GM21381 (cell line): Measurements from ENCODE around the gene LKAAEAR1.

Experiments used
- ATAC-seq: cut with Tn5 transposase; IDR thresholded peaks from one replicate; pipeline ENCODE4 v1.9.1; 2021; ENCODE audit warnings: mild to moderate bottlenecking, moderate library complexity; ENCODE audit not compliant: unreplicated experiment

The LKAAEAR1 gene

DNA sequence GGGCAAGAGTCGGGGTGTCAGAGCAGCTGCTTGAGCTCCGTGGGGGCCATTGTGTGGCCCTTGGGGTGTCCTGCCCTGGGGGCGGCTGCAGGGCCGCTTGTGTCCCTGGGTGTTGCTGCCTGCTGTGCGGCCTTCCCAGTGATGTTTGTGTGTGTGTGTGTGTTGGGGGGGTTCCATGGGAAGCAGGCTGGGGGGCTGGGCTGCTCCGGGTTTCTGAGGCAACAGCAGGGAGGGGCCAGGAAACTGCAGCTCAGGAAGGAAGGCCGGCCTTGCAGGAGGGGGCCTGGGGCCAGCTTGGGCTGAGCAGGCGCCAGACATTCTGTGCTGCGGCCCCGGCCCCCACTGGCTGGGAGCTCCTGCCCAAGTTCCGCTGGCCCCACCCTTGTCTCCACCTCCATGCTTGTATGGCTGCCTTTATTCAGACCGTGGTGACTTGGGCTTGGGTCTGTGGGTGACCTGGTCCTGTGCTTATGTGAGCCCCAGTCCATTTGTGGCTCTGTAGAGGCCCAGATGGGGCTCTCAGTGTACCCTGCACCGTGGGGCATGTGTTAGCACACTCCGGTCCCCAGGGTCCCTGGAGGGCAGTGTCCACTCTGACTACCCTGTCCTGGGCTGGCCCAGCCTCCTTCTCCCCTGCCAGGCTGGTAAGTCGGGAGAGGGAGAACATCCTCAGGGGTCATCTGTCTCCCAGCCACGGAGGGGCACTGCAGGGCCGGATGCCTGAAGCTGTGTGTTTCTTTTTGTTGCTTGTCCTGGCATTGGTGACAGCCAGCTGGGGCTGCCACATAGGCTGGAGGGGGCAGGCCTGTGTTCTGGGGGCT is 30.1 kb downstream of the LKAAEAR1 start:
- no peak for ATAC-seq

- no peak for ATAC-seq
Observed at GRCh38 chr20:64052987-64053840, 31.0 kb downstream of the LKAAEAR1 start.

DNA sequence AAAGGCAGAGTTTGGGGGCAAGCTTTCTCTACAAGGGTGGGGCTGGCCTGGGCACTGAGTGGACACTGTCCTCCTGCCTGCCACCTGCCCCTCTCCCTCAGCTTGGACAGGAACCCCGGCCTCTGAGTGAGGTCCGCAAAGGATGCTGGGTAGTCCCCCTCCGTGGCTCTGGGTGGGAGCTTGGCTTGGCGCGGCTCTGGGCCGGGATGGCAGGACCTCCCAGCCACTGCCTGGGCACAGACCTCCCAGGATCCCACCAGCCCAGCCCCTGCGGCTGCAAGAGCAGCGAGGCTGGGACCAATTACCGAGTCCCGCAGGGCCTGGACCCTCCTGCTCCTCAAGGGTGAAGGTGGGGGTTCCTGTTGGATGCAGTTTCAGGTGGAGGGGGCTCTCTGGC is 31.9 kb downstream of the LKAAEAR1 start:
- no peak for ATAC-seq

DNA sequence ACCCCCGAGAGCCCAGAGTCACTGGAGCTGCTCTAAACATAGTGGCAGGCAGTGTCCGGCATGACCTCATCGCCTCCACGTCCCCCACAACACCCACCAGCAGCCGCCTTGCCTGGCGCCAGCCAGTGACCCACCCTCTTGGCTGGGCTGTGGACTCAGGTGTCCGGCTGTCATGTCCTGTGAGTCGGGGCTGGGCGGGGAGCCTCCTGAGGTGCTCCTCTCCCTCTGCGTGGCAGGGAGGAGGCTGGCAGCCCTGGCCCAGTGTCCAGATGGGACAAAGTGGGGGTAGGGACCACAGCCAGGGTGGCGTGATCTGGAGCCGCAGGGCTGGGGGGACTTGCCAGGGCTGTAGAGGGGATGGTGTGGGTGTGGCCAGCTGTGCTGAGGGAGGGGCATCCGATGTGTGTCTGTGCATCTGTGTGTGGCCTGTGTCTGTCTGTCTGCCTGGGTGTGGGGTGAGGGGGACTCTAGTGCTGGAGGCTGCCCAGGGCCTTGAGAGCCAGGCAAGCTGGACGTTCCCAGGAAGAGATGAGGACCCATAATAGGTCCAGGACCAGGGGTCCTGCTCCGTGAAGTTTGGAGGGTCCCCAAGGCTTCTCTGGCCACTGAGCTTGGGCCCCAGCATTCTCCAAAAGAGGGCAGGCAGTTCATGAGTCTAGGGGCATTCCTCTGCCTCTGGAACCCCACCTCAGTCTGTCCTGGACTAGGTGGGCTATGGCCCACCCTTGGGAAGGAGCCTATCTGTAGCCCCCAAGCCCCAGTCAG is 32.5 kb downstream of the LKAAEAR1 start:
- no peak for ATAC-seq

DNA sequence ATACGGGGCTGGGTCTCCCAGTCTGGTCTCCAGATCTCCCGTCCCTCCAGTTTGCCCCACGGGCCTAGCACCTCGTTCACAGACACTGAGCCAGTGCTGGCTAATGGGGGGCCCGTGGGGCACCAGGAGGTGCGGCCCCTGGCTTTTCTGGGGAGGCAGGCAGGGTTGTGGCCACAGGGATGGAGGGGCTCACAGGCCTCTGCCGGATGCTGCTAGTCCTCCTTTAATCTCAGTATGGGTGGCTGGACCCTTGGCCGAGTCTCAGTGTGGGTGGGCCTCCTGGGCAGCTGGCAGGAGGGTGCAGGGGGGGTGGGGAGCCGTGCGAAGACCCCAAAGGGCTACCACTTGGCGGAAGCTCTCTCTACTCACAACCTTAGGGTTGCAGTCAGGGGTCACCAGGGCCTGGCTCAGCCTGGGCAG is 33.2 kb downstream of the LKAAEAR1 start:
- no peak for ATAC-seq

GRCh38 chr20:64050261-64051032 is 33.8 kb downstream of the LKAAEAR1 start:
- no peak for ATAC-seq

DNA sequence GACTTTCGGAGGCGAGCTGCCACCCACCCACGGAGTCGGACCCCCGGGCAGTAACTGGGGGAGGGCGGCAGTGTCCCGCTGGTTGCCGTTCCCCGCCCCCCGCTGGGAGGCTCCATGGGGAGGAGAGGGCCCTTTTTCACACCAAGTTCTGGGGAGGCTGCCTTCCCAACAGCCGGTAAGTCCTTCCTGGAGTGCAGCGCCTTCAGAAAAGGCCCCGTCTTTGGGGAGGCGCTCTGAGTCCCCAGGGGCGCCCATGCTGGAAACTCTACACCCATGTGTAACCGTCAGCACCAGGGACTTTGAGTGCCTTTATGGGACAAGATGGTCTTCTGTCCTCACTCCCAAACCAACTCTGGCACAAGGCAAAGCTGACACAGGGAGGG is 34.3 kb downstream of the LKAAEAR1 start:
- no peak for ATAC-seq

DNA sequence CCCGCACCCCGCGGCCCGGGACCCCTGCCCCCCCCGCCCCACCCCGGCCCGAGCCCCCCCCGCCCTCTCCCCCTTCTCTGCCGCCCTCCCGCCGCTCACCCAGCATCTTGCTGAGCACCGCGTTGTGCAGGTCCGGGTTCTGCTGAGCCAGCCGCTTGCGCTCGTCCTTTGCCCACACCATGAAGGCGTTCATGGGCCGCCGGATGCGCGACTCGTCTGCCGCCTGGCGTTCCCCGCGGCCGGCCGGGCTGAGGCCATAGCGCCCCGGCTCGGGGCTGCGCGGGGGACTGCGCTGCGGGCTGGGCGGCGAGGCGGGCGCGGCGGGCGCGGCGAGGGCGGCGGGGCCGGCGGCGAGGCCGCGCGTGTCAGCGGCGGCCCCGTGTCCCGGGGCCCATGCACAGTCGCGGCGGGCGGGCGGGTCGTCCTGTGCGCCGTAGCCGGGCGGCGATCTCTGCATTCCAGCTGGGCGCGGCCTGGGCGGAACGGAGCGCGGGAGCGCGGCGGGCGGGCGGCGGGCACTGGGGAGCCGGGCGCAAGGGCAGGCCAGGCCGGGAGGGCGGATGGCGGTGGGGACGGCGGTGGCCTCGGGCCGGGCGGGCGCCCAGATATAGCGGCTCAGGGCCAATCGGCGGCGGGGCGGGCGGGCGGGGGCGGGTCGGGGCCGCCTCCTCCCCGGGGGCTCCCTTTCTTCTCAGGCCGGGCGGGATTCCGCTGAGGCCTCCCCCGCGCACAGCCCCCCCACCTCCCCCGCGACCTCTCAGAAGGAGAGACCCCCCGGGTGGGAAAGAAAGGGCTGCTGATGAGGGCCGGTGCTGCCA is 34.9 kb downstream of the LKAAEAR1 start, which contains the start of gene SOX18:
SOX18 (minus strand) TSS at position 580 of the 818 bp plus-strand sequence; CDS start at position 457, 123 bp downstream.
- ATAC-seq, result no peak

DNA sequence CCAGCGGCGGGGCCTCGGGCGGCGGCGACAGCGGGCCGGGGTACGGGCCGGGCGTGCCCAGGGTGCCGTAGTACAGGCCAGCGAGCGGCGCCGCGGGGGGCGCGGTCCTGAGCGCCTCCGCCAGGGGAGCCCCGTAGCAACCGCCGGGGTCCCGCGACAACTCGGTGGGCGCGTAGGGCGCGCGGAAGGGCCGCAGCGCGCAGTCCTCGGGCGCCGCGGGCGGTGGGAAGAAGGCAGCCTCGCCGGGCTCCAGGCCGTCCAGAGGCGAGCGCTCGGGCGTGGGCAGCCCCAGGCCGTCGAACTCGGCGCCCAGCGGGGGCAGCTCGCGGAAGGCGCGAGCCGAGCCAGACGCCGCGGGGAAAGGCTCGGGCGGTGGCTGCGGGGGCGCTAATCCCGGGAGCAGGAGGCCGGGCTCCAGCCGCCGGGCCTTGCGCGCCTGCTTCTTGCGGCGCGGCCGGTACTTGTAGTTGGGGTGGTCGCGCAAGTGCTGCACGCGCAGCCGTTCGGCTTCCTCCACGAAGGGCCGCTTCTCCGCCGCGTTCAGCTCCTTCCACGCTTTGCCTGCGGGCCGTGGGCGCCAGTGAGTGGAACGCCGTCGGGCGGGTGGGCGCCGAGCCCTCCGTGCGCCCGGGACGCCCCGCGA is 35.7 kb downstream of the LKAAEAR1 start:
- no peak for ATAC-seq

DNA sequence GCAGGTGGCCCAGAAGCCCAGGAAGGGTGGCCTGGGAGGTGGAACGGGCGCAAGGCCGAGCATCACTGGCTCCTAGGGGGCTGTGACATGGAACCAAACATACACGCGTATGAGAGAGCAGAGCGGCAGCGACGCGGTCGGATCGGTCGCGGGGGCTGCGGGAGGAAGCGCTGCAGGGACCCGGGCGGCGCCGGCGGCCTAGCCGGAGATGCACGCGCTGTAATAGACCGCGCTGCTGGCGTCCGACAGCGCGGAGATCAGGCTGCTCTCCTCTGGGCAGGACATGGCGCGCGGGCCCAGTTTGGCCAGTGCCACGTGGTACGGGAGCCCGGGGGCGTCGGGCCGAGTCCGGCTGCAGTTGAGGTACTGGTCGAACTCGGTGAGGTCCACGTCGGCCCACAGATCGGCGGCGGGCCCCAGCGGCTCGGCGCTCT is 36.2 kb downstream of the LKAAEAR1 start:
- no peak for ATAC-seq

GRCh38 chr20:64047046-64047389 is 37.2 kb downstream of the LKAAEAR1 start:
- ATAC-seq, result no peak

DNA sequence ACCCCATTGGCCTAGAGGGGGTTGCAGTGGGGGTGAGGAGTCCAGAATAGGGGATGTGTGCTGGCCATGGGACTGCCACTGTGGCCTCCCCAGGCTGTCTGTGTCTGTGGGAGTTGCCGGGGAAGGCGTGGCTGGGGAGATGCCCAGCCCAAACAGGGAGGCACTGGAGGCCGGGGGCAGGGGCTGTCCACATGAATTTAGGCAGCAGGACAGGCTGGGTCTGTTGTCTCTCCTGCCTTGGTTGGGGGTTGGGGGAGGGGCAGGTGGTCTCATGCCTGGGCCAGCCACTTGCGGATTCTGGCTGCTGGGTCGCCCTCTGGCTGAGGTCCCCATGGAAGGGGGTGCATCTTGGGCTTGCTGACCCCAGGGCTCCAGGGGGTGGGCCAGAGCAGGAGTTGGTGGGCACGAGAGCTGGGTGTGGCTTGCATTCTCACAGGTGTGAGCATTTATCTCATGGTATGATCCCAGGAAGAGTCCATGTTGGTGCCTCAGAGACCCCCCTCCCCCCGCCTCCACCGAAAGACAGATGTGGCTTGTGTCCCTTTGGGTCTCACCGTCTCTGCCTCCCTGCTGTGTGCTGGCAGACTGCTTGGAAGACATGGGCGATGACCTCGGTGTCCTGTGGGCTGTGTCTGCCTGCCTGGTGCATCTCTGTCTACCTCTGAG is 38.7 kb downstream of the LKAAEAR1 start:
- ATAC-seq, result no peak

DNA sequence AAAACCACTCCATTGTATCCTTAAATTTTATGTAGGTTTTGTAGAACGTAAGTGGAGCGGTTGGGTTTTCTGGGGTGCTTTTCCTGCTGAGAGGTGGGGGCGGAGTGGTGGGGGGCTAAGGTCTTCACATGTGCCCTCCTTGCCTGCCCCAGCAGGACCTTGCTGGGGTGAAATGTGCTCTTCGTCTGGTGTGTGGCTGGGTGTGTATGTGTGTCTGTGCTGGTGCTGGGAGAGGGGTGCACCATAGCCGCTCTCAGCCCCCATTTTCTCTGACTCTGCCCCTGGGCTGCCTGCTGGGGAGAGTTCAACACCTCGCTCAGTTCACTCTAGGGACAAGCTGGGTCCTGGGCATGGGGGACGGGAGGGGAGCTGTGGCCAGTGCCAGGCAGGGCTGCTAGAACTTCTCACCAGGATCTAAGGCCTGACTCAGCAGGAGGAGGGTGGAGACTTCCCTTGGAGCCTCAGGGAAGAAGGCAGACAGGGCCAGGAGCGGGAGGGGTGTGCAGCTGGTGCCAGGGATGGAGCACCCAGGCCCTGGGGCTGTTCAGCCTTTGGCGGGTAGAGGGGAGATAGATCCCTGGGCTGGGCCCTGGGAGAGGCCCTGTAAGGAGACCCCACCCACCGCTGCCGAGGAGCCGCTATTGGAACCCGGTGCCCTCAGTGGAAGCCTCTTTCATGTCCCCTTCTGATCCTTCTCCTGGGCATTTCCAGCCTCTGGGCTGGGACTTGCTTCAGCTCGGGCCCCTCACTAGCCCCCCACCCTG is 39.5 kb downstream of the LKAAEAR1 start:
- no peak for ATAC-seq

DNA sequence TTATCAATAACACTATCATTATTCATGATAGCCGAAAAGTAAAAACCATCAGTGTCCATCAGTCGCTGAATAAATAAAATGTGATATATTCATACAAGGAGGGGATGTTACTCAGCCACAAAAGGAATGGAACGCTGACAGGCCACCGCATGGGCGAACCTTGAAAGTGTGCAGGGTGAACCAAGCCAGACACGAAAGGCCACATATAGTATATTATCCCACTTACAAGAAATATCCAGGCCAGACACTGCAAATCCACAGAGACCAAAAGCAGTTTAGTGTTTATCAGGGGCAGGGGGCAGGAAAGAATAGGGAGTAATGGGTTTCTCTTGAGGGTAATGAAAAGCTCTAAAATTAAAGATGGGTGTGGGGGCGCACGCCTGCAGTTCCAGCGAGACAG is 40.4 kb downstream of the LKAAEAR1 start:
- no peak for ATAC-seq

GRCh38 chr20:64042054-64042781 is 42.0 kb downstream of the LKAAEAR1 start:
- ATAC-seq, result no peak

DNA sequence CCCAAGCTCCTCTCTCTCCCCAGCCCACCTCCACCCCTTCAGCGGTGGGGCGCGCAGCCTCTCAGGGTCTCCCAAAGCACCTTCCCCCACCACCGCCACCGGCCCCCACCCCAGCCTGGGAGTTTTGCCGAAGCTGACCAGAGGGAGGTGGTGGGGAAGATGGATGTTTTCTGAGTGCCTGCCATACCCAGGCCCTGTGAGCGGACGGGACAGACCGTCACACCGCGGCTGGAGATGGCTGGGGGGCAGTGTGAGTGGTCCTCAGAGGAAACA is 42.5 kb downstream of the LKAAEAR1 start:
- no peak for ATAC-seq

DNA sequence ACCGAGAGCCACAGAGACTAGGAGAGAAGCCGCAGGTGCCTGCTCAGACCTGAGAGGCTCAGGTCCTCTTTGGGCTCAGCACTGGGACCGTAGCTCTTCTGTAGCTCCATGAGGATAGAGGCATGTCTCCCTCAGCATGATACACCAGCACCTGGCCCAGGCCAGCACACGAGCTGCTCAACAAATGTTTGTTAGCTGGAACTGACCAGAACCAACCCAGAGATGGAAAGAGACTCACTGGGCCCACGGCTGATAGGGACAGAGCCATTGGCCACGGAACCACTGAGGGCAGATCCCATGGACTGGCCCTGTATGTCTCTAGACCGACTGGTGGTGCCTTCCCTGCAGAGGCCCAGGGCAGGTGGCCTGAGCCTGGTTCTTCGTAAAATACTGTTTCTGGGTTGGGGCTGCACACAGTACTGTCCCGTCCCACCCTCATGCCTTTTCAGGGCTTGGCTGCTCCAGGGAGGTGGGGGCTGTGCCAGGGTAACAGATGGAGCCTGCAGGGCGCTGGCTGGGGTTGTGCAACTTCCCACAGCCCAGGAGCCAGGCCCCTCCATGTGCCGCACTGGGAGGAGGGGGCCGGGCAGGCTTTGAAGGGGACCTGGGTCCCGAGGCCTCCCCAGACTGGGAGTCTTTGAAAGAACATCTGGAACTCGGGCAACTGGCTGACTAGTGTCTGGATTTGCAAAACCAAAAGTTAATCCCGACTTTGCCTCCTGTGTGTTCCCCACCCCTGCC is 43.0 kb downstream of the LKAAEAR1 start:
- no peak for ATAC-seq
